ENCODE measurements around the gene DDX52. TPM values are rescaled to one million over a fixed set of nuclear protein-coding genes. Genes with fewer than 3 reads are reported as not detected.

Gene DDX52
- 21.2 and 21.4 TPM in 2 replicates for total RNA-seq

DNA sequence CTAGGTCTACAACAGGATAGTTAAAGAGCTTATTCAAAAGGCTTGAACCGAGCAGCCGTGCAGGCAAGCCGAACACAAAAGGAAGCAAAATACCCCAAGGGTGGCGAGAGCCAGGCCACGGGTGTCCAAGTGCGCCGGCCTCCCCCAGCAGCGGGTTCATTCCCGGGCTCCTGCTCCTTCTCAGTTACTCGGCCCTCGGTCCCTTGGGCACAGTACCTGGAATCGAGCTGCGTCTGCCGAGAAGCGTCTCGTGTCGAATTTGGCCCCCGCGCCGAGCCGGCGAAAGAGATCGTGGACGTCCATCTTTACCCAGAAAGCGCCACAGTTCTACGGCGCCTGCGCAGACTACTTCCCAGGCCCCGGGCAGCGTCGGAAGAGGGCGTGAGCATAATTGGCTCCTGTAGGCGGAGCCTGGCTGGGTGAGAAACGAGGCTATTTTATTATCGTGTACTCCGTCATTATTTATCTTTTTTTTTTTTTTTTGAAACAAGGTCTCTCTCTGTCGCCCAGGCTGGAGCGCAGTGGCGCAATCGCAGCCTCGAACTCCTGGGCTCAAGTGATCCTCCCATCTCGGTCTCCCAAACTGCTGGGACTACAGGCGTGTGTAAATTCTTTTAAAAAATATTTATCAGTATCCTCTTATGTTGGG is at the start of gene DDX52:
DDX52 (minus strand) TSS at position 329 of the 649 bp plus-strand sequence; CDS start at position 303, 26 bp downstream.

DNA sequence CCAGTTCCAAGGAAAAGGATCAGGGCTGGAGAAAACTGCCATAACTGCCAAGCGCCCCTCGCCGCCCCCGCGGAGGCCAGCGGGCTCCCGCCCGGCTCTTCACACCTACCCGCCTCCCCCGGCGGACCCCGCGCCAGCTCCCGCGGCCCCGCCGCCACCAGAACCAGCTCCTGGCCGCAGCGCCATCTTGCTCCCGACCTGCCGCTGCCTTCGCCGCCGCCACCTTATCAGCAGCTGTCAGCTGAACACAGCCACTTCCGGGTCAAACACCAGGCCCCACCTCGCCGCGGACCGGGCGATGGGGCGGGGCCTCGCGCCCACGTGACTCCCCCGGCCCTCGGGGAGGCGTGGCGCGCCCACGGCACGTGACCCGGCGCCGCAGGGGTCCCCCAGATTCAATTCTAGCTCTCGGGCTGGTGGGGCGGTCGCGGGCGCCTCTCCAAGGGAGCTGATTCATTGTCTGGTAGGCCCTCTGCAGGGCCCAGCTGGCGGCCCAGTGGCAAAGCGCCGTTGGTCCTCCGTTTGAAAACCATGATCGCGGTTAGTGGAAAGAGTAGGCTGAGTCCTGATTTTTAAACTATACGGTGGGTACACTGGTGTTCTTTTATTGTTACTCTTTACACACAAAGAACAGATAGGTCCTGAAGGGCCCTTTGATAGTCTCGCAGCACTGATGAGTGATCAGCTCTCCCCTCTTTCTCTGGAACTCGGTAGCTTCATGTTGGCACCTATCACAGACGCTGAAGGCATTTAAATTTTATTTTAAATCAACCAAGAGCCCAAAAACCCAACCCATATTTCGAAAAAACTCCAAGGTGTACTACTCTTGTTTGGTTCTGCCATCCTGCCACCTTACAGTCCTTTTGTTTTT is 33.8 kb downstream of the DDX52 start, which contains the start of gene SYNRG:
SYNRG (minus strand) TSS at position 249 of the 871 bp plus-strand sequence; CDS start at position 186, 63 bp downstream.

Other genes starting within 250 kb of the DDX52 start
- gene ACACA, start 236.6 kb downstream of the DDX52 start, total RNA-seq: 86.2 and 93.2 TPM in 2 replicates
- gene TADA2A, start 236.6 kb downstream of the DDX52 start, total RNA-seq: 18.0 and 26.7 TPM in 2 replicates
- gene DUSP14, start 153.6 kb downstream of the DDX52 start, total RNA-seq: 50.6 and 72.0 TPM in 2 replicates
- gene SYNRG, start 34.0 kb downstream of the DDX52 start, total RNA-seq: 14.9 and 18.9 TPM in 2 replicates
- under 0.01 TPM in 1 of 2 replicates, not detected in the other for gene HNF1B, start 101.6 kb upstream of the DDX52 start, total RNA-seq

Data from uterine smooth muscle cell (primary cell).